GM23338 (cell line): ENCODE measurements around the gene BCL2.

Experiments
- CTCF ChIP-seq, 2 experiments: fragments of 200-600 bp in 1 of 2; sonication (generic) in 1 of 2; conservative IDR thresholded peaks; 2 replicates each; pipeline versions ENCODE4 v1.5.1 to v1.6.1; 2016 to 2017; ENCODE audit warnings: antibody characterized with exemption in 2 of 2, low read depth in 2 of 2, mild to moderate bottlenecking in 2 of 2, moderate library complexity in 1 of 2
- EZH2 ChIP-seq: fragments of 200-600 bp; sonication (generic); IDR thresholded peaks from one replicate; pipeline ENCODE4 v1.8.0; 2017; ENCODE audit warnings: antibody characterized with exemption, mild to moderate bottlenecking, low read depth; ENCODE audit not compliant: unreplicated experiment
- EZH2phosphoT487 ChIP-seq: fragments of 200-600 bp; sonication (generic); IDR thresholded peaks from one replicate; pipeline ENCODE4 v1.8.1; 2018; ENCODE audit warnings: antibody characterized with exemption; ENCODE audit not compliant: unreplicated experiment
- POLR2AphosphoS5 ChIP-seq: IDR thresholded peaks from 2 replicates; pipeline ENCODE4 v1.6.1; 2016; ENCODE audit warnings: antibody characterized with exemption, low read depth
- REST ChIP-seq: IDR thresholded peaks from one replicate; pipeline ENCODE4 v1.6.1; 2018; ENCODE audit warnings: antibody characterized with exemption; ENCODE audit not compliant: unreplicated experiment
- ZNF331 ChIP-seq: fragments of 250-450 bp; sonication (Bioruptor Pico); IDR thresholded peaks from 2 replicates; pipeline ENCODE4 v1.5.0; 2020; ENCODE audit warnings: low read depth, mild to moderate bottlenecking, moderate library complexity

- TF ChIP-seq REST (no peak), CTCF (conservative IDR thresholded peaks at IDR 0.05; ENCODE audit: low read depth in 2 of 2) (no peak), EZH2 (no peak), ZNF331 (CRISPR knock-in tag) (no peak), POLR2AphosphoS5 (no peak), EZH2phosphoT487 (no peak)
These were observed 11.9 kb downstream of the BCL2 start for GRCh38 chr18:63307551-63308200.
